C4-2B (cell line): ENCODE measurements around the gene RBPJL.

ENCODE experiments used
- ZFX ChIP-seq: fragments of 450-650 bp; IDR thresholded peaks from 2 replicates; pipeline ENCODE4 v1.6.1; 2017
- TF ChIP-seq, protein P1 (sequence below): fragments of 450-650 bp; conservative IDR thresholded peaks from 2 replicates; pipeline ENCODE4 v1.5.1; 2017; ENCODE audit warnings: mild to moderate bottlenecking

DNA sequence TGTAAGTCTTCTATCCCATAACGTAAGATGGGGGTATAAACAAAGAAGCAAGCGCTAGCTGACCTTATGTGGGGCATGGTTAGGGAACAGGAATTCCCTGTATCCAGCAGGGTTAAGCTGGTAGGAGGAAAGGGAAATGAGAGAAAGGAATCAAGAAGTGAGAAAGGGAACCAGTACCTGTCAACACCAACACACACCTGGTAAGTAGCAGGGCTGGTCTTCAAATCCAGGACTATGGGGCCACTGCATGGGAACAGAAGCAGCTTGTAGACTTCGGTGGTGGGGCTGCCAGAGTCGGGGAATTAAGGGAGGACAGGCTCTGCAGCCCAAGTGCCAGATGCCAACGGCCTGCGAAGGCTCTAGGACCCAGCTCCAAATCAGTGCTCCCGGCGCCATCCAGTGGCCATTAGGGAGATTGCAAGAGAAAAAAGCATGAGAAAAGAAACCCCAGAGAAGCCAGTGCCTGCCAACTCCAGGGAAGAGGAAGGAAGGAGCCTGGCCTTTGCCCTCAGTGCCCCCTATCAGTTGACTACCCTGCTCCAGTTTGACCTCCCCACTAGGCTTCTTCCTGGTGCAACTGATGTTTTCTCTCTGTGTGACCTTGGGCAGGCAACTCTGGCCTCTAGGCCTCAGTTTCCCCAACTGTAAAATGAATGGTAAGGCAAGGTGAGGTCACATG is 15.8 kb upstream of the RBPJL start:
- TF ChIP-seq, protein P1, sequence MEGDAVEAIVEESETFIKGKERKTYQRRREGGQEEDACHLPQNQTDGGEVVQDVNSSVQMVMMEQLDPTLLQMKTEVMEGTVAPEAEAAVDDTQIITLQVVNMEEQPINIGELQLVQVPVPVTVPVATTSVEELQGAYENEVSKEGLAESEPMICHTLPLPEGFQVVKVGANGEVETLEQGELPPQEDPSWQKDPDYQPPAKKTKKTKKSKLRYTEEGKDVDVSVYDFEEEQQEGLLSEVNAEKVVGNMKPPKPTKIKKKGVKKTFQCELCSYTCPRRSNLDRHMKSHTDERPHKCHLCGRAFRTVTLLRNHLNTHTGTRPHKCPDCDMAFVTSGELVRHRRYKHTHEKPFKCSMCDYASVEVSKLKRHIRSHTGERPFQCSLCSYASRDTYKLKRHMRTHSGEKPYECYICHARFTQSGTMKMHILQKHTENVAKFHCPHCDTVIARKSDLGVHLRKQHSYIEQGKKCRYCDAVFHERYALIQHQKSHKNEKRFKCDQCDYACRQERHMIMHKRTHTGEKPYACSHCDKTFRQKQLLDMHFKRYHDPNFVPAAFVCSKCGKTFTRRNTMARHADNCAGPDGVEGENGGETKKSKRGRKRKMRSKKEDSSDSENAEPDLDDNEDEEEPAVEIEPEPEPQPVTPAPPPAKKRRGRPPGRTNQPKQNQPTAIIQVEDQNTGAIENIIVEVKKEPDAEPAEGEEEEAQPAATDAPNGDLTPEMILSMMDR: peak; percentile 95
- no peak for TF ChIP-seq ZFX
